ENCODE results near the gene CEP112.

Gene CEP112

DNA sequence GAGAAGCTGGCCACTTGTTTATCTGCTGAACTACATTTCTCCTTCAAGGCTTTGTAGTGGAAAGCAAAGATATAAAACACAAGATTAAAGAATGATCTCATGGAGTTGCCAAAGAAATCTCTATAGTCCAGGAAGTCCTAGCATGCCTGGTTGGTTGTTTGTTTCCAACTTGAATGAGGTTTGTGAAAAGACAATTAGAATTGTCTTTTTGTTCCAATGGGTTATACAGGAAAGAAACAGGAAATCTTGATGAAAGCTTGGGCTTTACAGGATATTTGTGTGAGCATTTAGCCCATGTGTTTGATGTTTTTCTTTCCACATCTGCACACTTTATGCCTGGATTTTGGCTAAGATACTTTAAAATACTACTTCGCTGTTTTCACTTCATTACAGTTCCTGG lies 273.4 kb downstream of the CEP112 start:
- DNase-seq, result no peak

DNA sequence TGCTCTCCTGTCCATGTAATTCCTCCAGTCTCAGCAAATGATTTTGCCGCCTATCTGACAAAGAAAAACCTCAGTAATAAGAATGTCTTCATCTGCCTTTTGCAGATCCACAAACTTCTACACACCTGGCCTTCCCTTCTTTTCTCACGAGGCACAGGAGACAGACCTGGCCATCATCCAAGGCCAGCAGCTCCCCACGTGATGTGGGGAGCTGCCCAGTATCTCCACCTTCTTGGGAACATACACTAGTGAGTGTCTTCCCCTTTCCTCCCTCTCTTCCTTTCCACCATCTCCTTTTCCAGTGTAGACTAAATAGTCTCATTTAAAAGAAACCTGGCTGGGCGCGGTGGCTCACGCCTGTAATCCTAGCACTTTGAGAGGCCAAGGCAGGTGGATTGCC lies 274.4 kb downstream of the CEP112 start:
- DNase-seq, result no peak

DNA sequence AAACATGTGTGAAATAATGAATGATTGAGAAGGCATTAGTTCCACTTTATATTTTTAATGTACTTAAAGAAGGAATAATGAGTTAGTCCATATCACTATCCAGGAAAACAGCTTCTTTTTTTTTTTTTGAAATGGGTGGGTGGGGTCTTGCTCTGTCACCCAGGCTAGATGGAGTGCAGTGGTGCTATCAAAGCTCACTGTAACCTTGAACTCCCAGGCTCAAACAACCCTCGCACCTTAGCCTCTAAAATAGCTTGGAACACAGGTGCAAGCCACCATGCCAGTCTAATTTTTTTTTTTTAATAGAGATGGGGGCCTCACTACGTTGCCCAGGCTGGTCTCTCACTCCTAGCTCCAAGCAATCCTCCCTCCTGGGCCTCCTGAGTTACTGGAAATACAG lies 275.5 kb downstream of the CEP112 start:
- no peak for DNase-seq

DNA sequence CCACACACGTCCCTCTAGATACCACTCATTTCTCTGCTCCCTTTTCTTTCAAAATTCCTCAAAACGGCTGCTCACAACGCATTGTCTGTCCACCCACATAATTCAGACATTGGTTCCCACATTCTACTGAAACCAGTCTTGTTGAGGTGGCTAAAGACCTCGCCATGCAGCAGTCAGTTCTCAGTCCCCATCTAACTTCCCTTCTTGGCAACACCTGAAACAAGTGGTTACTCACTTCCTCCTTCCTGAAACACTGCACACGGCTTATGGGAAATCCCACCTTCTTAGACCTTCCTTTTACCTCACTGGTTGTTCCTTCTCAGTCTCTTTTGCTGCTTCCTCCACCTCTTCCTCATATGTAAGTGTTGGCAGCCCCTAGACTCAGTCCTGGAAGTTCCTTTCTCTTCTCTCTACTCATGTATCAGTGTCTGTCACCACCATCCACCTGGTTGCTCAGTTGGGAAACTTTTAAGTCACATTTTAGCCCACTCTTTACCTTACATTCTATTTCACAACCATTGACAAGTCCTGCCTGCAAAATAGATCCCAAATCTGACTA lies 277.1 kb downstream of the CEP112 start:
- no peak for DNase-seq

DNA sequence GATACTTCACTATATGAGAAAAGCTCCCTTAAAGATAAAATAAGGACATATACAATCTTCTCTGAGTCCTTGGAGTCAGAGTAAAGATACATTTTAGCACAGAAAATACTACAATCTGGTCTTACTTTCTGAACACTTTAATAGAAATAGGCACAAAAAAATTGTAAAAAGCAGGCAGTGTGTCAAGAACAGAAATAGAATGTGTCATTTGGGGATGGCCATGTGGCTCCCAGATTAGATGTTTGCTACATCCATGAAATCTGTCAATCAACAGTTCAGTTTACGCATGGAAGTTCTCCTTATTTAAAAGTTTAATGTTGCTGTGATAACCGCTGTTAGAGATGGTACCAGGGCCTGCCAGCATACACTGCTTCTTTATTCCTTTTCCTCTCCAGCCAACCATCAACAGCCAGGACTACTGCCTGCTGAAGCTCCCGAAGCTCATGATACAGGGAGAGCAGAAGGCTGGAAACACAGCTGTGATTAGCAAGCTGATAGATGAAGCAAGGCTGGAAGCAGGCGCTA lies 278.5 kb downstream of the CEP112 start:
- no peak for DNase-seq

DNA sequence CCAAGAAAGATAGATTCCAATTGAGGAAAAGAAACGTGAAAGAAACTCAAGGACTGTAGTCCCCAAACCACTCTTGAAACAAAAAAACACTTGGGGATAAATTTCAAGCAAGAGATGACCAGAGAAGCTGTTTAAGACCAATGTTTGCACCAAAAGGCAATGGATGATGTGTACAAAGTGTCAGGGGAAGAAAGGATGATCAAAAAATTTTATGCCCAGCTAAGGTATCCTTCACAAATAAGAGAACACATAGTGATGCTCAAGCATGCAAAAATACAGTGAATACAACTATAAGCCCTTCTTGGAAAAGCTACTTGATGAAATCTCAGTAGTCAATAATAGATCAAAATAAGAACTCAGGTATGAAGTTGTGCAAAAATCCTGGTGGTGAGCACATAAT lies 281.1 kb downstream of the CEP112 start:
- DNase-seq, result no peak

DNA sequence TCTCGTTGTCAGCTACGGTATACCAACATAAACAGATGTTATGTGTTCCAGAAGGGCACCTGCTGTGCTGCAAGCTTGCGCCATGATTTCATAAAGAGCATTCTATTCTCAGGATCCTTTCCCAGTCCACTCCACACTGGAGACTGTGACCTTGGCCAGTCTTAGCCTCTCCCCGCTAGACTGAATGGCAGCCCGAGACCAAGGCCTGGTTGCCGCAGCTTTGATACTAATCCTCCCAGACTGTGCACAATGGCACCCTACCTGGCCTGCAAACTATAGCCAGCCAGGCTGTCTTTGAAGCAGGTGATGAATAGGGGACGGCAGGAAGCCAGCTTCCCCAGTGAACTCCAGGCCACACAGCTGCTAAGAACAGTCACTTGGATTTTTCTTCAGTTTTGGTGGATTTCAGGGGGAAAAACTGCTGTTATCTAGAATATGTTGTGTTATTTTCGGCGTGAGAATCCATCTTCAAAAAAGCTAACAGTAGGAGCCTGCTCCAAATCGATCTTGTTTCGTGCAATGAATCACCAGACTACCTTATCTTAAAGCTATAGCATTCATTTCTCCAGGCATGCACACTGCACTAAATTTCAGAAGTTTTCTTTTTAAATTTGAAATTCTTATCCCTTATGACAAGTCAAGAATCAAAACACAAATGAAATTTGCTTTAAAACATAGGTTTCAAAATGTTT lies 289.0 kb downstream of the CEP112 start:
- DNase-seq, result no peak

DNA sequence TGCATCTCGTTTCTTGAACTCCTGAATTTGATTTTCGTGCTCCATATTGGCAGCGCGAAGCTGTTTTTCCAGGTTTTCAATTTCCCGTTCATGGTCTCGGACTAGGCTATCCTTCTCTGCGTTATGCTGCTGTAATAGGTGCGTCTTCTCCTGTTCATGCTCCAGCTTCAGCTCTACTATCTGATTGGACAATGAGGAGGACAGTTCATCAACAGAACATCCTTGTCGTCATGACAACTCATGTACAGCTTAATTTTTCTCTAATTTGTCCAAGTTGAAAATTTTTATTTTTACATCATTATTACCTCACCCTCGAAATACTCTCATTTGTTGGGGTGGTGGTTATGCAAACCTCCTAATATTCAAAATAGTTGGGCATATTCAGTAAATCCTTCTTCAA lies 289.8 kb downstream of the CEP112 start:
- no peak for DNase-seq

DNA sequence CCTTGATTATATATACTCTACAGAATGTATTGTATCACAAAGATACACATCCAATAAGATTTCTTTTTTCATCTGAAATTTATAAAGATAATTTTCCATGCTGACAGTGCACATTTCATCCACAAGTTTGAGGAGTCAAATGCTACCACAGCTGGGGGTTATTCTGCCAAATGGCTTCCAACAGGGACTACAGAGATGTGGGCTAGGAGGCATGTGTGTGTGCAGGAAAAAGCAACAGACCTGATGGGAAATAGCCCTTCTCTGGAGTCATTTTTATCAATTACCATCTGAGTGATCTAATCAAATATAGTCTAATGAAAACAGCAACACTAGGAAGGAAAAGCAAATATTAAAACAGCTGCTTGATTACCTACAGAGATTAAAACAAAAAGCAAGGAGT lies 290.5 kb downstream of the CEP112 start:
- no peak for DNase-seq

DNA sequence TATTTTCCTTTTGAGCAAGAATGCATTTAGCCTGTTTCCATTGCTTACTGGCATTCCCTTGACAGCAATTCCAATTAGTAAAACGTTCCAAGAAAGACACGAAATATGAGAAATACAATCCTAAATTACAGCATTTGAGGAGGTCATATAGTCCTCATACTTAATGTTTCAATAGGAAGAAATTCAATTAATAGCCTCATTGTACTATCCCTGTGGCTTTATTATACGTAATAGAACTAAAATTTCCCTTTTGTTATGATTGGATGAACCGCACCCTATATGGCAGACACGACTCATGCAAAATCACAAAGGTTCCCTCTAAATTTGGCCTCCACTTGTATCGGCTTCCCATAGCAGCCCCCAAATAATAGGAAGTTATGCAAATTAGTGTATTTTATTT lies 291.7 kb downstream of the CEP112 start:
- DNase-seq, result no peak

DNA sequence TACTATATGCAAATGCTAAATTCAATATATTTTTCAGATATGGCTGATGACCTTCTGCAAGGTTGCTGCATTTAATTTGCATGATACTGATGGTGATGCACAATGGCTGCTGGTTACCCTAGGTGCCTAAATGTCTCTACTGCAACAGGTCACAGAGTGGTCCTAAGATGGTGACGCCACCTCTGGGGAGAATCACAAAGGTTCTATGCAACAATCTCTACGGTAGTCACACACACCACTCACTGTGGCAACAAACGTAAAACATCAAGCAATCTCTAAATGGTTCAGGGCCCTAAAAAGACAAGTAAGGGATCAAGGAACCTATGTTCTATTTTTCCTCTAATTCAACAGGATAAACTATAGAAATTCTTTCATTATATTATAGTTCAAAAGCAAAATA lies 293.3 kb downstream of the CEP112 start:
- DNase-seq, result no peak

DNA sequence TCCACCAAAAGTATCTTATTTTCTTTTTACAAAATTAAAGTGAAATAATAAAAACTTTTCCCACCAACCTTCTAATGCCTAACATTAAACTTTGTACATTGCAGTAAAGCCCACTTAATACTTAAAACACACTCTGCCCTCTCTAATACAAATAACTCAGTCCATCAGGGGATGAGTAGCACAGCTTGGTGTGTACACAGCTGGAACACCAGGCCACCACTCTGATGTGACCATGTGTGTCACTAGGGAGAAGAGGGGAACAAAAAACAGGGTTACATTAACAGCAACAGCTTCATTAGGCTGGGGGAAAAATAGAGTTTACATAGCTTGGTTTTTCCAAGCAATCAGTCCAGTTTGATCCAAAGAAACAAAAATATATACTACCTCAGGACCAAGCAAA lies 295.0 kb downstream of the CEP112 start:
- DNase-seq, result no peak

DNA sequence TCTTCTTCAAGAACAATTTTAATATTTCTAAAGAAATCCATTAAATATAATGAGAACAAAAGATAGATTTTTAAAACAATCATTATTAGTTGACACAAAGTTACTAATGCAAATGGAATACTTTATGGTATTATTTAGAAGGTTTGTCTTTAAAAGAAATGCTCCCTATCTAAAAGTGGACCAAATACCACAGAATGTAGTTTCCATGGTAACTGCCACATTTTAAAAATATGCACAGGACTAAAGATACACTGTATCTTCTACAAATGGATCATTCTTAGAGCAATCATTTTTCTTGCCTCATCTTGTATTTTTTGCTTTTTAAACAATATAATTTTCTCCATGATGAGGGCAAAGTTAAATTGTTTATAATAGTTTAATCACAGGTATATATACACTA lies 296.0 kb downstream of the CEP112 start:
- DNase-seq, result no peak

DNA sequence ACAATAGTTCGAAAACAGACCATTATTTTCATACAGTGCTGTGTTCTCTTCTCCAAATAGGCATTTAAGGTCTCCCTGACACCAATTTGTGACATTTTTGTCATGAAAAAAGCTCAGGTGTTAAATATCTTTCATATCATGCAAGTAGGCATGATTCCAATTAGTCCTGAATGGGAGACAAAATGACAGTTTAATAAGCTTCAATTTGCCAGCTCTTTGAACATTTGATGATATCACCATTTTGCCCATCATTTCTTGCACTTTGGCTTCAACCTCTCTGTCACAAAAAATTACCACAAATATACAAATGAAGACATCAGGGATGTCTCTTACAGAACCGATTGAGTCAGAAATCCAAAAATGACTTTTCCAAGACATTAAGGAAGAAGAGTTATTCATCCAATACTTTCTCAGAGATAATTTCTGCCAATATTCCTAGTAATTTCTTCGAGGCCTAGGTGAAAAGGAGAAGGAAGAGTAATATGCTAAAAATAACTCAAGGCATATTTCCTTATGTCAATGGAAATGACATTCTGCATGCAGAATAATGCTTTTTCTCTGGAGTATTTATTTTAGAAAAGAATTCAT lies 298.1 kb downstream of the CEP112 start:
- no peak for DNase-seq

DNA sequence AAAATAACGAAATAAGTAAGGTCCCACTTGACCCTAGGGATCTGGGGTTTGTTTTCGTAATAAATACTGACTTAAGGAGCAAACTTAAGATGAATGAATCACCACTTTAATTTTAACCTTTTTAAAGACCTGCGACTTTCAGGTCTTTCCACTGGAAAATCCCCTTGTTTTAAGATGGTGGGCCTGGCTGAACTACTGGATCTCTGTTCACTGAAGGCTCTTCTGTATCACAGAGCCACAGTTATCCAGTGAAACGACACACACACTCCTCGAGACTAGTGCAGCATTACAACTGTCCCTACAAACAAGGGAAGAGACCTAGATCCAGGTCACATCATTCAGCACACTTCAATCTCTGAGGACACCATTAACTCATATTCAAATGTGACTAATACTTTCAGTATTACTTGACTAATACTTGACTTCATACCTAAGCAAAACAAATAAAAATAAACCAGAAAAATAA lies 299.0 kb downstream of the CEP112 start:
- no peak for DNase-seq

DNA sequence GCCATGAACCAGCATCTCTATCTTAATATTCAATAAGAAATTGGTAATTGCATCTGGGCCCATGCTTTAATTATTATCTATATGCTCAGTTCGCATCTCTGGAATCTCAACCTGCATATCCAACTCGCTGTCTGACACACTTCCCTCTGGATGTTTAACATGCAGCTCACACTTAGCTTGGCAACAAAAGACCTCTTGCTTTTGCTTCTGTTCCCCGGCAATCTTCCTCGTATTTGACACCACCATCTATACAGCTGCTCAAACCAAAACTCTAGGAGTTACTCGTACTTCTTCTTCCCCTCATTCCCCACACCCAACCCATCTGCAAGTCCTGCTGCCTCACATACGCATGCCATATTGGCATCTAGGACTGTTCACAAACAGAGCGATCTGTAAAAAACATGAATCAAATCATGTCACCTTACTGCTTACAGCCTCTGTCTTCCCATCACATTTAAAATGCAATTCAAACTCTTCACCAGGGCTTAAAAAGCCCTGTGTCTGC lies 300.6 kb downstream of the CEP112 start:
- DNase-seq, result no peak

DNA sequence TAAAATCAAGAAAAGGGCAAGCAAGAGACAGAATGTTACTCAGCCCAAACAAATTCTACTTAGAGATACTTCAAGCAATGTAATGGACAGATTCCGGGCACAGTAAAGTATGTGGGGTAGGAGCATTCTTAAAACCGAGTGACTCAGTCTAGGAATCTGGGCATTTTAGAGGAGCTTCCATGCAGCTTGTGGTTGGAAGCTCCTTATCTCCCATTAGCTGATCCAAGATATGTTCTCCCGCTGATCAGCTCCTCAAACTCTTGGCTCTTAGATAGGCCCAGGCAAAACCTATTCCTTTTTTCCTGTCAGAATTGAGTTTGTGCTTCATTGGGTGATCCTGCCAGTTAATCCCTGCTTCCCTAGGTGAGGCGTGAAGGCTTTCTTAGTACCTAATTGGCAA lies 303.3 kb downstream of the CEP112 start:
- no peak for DNase-seq

DNA sequence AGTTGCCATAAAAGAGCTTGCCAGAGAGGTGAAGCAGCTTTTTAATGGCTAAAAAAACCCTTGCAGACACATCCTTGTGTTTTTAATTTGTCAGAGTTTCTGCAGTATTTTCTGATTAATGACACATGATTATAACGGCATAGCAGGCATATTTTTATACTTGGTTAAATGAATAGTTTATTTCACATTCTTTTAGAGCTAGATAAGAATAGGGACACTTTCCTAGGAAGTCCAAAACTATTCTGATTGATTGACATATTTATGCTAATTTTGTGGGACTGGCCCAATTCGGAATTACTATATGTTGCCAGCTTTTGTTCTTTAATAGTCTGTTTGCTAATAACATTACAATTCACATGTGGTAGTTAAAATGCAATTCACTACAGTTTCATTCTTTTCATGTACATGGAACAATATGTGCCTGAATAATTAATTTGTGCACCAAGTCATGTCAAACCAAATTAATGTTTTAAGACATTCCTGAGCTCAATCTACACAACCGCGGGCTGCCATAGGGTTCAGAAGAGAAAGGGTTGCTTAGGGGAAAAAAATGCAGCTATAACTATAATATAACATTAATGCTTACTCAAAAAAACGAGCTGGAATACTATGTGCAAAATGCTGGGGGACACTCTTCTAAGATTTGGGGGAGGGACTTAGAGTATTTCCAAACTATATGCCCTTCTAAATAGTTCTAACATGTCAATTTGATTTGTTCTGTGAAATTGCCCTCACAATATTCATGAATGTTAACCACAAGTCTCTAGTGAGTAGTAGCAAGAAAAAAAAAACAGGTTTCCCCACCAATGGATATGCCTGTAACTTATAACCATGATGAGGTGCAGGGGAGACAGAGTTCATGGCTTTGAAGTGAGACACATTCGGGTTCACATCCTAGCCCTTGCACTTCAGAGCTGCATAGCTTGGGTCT lies 305.4 kb downstream of the CEP112 start:
- no peak for DNase-seq

DNA sequence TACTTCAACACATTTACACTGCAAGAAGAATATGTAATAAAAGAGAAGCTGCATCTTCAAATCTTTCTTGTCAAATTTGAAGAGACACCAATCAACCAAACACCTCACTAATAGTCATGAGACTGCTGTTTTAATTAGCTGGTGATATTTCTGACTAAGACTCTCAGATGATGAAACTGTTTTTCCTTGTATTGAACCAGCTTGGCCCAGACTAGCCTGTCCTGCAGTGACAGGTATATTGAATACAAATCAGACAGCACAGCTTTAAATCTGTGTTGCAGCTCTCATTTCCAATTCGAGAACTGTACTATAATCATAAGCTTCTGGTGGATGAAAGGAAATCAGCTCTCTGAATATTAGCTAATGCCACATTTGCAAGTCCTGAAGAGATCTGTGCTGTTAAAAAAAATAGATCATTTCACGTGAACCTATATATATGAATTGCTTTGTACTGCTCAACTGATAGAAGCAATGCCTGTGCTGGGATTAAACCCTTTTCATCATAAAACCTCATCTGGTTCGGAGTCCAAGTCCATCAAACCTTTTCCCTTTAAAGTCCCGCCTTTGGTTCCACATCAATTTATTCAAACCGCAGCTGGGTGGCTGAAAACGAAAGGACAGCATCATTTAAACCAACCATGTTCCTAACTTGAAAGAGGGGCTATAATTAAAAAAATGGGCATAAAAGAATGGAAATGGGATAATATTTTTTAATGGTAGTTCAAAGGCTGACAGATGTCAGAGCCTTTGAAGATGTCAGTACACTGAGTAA lies 306.2 kb downstream of the CEP112 start:
- DNase-seq, result no peak

DNA sequence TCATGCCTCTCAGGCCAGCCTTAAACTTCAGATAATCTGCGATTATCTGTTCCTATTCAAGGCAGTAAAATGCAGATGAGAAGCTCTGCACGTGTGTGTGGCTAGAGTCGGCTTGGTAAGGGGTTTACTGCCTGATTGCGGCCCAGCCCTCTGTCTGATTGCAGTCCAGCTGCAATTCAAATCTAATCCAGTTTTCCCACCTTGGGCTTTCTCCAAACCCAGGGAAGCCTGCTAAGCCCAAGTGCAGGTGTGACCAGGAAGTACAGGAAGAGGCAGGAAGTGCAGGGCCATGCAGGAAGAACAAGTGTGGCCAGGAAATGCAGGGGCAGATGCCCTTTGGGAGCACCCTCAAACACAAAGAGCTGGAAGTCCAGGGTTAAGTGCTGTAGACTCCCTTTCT lies 314.9 kb downstream of the CEP112 start:
- no peak for DNase-seq

DNA sequence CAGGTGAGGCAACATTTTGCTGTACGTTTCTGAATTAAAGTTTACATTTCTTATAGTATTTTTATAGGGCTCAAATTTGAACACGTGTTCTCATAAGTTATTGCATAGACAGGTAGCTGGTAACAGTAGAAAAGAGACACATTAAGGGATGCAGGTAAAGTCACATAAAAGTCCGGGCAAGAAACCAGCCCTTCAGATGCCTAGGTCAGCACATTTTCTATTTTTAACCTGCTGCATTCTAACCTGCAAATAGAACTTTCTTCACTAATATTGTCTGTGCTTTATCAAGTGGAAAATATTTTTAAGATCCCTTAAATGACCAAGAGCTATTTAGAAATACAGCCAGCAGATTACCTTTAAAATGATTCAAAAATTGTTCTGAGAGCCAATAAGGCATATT lies 323.1 kb downstream of the CEP112 start:
- DNase-seq, result no peak

DNA sequence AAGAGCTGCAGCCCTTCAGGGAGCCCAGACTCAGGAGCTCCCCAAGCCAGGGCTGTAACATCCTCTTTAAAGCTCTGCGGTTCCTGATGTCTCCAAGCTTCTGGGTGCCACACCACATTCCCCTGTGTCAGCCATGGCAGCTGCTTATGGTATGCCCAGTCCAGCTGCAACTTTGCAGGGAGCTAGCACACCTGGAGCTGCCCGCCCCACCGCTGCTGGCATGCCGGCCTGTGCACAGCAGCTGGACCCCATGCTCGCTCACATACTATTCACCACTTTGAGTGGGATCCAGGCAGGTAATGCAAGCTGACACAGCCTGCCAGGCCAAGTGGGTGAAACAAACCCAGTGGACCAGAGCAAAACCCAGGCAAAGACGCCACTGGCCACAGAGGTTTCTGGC lies 324.9 kb downstream of the CEP112 start:
- no peak for DNase-seq
